Fibroblast of the conjunctiva (primary cell): ENCODE measurements around the gene SLC38A1.
"Not testable (repeated sequence)": the region's sequence is repeated elsewhere in the genome, so short reads cannot be mapped to it uniquely, and the experiment has no call there.

Experiments
- DNase-seq: peaks from one replicate; pipeline ENCODE4 v3.0.0-alpha.2; 2010; ENCODE audit warnings: low read depth

SLC38A1 gene

DNA sequence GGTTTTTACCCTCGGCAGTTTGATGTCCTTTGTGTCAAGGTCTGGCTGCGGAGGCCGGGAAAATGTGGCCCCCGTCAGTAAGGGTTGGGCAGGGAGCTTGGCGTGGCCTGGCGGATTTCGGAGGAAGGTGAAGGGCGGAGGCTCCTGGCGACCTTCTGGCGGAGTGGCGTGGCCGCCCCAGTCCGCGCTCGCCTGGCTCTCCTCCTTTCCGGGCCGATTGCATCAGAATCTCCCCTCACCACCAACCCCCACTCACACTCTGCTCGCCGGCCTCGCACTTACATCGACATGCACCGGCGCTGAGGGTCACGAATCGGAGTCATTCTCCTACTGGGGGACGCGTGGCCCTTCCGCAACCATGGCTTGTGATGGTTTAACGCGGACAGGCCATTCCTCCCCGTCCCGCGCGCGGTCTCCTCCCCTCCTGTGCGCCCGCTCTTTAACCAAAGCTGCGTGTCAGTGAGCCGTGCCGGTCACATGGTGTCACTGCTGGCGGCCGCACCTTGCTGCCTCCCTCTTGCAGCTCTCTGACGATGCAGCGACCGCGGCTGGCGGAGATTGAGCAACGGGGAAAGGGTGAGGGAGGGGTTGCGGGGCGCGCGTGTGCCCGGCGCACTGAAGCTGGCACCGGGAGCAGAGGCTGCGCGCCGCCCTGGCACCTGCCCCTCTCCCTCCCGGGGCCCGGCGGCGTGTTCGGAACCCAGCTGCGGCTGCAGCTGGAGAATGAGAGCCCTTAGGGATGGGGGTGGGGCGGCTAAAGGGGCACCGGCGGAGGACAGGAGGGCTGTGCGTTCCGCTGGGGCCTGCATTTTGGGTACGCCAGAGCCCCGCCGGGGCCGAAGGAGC, at the start of gene SLC38A1:
Gene SLC38A1, minus strand, starts transcription at position 461 of the 846 bp plus-strand sequence. CDS start 29,243 bp downstream, outside the sequence.
- DNase-seq: peak; percentile 78

GRCh38 chr12:46318037-46318436, 49.2 kb upstream of the SLC38A1 start:
- DNase-seq: no peak

DNA sequence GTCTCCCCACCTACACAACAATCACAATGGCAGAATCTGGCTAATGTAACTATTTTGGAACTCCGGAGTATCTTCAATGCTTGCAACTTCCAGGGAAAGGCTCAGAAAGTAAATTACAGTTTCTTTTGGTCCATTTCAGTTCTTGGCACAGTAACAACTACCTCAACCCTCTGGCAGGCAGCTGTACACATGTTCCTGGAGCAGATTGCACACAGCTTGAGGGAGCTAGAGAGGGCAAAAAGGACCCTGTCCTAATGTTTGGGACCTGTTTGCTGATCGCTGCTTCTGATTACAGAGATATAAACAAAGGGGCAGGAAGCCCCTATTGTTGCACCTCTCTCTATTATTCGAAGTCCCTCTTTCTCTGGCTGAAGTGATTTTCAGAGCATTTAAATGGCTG, 35.2 kb upstream of the SLC38A1 start:
- no peak for DNase-seq

GRCh38 chr12:46303039-46303666, 34.3 kb upstream of the SLC38A1 start:
- DNase-seq: peak; percentile 10

DNA sequence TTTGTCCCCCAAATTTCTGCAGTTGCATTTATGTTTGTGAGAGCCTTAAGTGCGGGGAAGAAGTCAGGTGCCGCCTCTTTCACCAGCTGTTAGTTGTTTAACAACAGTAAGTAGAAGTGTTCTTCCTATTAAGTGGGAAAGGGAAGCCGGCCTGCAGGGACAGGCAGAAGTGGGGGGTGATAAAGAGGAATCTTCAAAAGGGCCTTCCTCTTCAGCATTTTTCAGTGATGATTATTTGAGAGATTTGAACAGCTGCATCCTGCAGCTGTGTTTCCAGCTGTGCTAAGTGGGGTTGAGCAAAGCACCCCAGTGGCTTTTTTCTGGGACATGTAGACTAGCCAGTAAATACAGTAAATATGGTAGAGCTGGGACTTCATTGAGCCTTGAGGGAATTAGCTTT, 32.1 kb upstream of the SLC38A1 start:
- DNase-seq: no peak

DNA sequence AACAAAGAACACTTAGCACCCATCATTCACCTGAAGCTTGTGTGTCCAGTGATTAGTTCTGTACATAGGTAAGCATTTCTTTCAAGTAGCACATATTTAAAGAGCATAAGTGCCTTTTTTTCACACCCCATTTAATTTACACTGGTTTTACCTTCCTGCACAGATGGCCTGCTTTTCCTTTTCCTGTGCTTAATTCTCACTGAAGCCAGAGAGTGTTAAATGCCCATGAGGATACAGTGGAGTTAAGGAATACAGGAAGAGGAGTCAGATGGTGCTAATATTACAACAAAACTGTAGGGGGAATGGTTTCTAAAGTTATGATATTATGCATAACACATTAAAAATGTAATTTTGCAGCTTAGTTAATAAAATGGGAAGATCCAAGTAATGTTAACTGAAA, 31.0 kb upstream of the SLC38A1 start:
- no peak for DNase-seq

DNA sequence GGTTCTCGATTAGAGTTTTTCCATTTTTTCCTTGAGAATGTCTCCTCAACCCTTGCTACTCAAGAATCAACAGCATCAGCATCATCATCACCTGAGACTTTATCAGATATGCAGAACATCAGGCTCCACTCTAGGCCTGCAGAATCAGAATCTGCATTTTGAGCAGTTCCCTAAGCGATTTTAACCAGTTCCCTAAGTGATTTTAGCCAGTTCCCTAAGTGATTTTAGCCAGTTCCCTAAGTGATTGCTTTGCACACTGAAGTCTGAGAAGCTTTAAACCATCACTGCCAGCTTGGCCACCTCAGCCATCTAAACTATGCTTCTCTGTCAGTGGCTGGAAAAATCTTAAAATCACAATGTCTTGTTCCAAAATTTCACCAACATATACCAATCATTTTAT, 29.4 kb upstream of the SLC38A1 start:
- no peak for DNase-seq

- no peak for DNase-seq
Measured at GRCh38 chr12:46296822-46297221, 28.0 kb upstream of the SLC38A1 start.

DNA sequence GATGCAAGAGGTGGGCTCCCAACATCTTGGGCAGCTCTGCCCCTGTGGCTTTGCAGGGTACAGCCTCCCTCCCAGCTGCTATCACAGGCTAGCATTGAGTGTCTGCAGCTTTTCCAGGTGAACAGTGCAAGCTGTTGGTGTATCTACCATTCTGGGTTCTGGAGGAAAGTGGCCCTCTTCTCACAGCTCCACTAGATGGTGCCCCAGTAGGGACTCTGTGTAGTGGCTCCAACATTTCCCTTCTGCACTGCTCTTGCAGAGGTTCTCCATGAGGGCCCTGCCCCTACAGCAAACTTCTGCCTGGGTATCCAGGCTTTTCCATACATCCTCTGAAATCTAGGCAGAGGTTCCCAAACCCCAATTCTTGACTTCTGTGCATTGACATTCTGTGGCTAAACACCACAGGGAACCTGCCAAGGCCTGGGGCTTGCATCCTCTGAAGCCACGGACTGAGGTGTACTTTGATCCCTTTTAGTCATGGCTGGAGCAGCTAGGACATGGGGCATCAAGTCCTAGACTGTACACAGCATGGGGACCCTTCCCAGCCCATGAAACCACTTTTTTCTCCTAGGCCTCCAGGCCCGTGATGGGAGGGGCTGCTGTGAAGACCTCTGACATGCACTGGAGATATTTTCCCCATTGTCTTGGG, 24.0 kb upstream of the SLC38A1 start:
- DNase-seq: no peak

GRCh38 chr12:46291953-46292352, 23.1 kb upstream of the SLC38A1 start:
- not testable (repeated sequence) for DNase-seq

DNA sequence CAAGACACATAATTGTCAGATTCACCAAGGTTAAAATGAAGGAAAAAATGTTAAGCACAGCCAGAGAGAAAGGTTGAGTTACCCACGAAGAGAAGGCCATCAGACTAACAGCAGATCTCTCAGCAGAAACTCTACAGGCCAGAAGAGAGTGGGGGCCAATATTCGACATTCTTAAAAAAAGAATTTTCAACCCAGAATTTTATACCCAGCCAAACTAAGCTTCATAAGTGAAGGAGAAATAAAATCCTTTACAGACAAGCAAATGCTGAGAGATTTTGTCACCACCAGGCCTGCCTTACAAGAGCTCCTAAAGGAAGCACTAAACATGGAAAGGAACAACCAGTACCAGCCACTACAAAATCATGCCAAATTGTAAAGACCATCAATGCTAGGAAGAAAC, 16.3 kb upstream of the SLC38A1 start:
- not testable (repeated sequence) for DNase-seq

DNA sequence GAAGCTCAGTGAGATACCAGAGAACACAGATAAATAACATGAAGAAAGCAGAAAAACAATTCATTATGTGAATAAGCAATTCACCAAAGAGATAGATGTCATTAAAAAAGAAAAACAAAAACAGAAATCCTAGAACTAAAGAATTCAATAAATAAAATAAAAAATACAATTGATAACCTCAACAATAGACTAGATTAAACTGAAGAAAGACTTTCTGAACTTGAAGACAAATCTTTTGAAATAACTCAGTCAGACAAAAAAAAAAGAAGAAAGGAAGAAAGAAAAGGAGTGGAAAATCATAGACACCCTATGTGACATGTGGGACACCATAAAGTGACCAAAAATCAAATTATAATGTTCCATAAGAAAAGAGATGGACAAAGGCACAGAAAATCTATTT, 14.0 kb upstream of the SLC38A1 start:
- no peak for DNase-seq

GRCh38 chr12:46276756-46277155, 7.9 kb upstream of the SLC38A1 start:
- DNase-seq: no peak

- no peak for DNase-seq
Measured at GRCh38 chr12:46271863-46272262, 3.0 kb upstream of the SLC38A1 start.

DNA sequence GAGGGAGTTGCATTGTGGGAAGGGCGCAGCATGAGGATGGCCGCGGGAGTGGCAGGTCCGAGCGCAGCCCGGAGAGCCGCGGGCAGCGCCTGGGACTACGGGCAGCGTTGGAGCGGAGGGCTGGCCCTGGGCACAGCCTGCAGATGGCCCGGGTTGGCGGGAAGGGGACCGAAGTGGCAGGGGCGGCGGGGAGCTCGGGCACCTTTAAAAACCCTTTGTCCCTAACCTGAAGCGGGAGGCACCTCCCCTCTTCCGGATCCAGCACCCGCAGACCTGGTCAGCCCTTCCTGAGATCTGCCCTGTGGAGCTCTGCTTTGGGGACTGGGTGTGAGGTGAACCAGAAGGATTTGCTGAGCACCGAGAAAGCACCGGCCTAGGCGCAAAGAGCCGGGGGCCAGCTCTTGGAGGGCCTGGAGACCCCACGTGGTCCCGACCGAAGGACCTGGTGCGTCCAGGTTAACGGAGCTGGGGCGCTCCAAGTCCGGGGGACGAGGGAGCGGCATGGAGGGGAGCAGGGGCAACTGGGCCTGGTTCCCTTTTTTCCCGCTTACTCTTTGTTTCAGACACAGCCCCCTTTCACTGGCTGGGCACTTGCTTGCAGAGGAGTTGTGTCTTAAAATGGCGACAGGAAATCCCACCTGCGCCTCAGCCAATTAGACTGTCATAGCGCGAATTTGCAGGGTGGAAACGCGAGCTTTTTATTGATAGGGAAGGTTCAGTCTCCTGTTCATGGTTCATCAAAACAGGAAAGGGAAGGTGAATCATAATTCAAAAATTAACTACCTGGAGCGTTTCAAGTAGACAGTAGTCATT, 792 bp upstream of the SLC38A1 start:
- no peak for DNase-seq

GRCh38 chr12:46267825-46268582, 839 bp downstream of the SLC38A1 start:
- no peak for DNase-seq

DNA sequence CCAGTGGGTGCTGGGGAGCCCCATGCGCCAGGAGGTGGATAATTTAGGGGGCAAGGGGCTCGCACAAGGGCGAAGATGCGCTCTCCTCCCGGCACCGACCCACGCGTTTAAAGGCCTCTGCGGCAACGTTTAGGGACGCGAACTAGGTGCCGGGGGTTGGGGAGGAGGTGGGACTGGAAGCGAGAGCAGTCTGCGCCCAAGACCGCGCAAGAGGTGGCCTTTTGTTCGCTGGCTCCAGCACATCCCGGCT, 1.3 kb downstream of the SLC38A1 start:
- DNase-seq: no peak

GRCh38 chr12:46266869-46267574, 1.8 kb downstream of the SLC38A1 start:
- DNase-seq: no peak

DNA sequence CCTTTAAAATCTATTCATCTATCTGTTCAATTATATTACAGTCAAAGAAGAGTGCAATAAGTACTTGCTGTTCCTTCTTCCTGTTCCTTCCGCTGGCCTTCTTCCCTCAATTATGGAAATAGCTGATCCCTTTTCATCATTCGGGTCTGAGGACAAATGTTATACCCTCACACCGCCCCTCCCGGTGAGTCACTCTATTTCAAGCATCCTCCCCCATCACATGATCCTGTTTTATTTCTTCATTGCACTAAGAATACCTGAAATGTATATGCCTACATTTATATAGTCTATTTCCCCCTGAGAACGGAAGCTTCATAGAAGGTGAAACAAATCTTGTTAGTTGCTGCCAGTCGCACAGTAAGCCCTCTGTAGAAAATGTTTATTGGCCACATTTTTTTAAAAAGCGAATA, 2.5 kb downstream of the SLC38A1 start:
- peak; percentile 78 for DNase-seq

- DNase-seq: no peak
Measured at GRCh38 chr12:46265734-46266133, 3.1 kb downstream of the SLC38A1 start.

DNA sequence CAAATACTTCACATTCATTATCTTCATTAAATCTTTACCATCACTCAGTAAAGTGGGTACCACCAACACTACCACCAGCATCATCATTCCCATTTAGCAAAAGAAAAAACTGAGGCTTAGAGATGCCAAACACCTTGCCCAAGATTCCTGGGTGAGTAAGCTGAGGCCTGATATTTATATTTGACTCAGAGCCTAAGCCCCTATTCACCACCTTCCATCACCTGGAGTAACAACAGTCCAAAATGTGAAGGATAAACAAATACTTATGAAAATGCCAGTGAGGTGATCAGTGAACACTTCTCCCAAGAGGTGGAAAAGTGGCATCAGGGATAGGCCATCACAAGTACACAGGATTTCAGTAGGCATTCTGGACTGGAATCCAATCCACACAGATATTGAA, 3.7 kb downstream of the SLC38A1 start:
- DNase-seq: no peak
